PC-9 (cell line): Measurements from ENCODE around the gene AP4S1. TPM values are rescaled to one million over a fixed set of nuclear protein-coding genes. Genes with fewer than 3 reads are reported as not detected.
"Not testable (repeated sequence)": the region's sequence is repeated elsewhere in the genome, so short reads cannot be mapped to it uniquely, and the experiment has no call there.

ENCODE experiments used
- BruUV-seq: library from RNA; stranded (reverse); fragments of 400-500 nt; replicated peaks from 2 replicates; lab custom pipeline; 2021; lab: Mats Ljungman, UMichigan
- CTCF ChIA-PET: fragments of 300-600 bp; sonication (Branson Sonifier 250); formaldehyde crosslinking; loops from one replicate; lab custom pipeline; 2022; ENCODE audit warnings: antibody characterized with exemption; lab: Charles Lee
- POLR2A ChIA-PET: fragments of 300-600 bp; sonication (Branson Sonifier 250); formaldehyde crosslinking; loops from one replicate; lab custom pipeline; 2022; ENCODE audit warnings: antibody characterized with exemption; ENCODE audit not compliant: unreplicated experiment; lab: Charles Lee
- DNase-seq, 2 experiments: peaks; one replicate each; pipeline versions ENCODE4 v3.0.0 to v3.0.0-alpha.2; 2015 to 2022; ENCODE audit warnings: mixed read lengths in 1 of 2
- H2AFZ ChIP-seq: fragments of 200-600 bp; sonication (generic); 2 replicates; pipeline ENCODE4 v1.8.1; 2017; ENCODE audit warnings: antibody characterized with exemption
- H3F3A ChIP-seq: fragments of 200-600 bp; sonication (generic); 2 replicates; pipeline ENCODE4 v1.8.1; 2017; ENCODE audit warnings: antibody characterized with exemption, mild to moderate bottlenecking, low read depth; ENCODE audit not compliant: insufficient read depth
- H3K27ac ChIP-seq: fragments of 200-600 bp; sonication (generic); 2 replicates; pipeline ENCODE4 v1.6.1; 2016; ENCODE audit warnings: mixed run types
- H3K27me3 ChIP-seq: fragments of 200-600 bp; sonication (generic); 2 replicates; pipeline ENCODE4 v1.6.1; 2016; ENCODE audit warnings: low read depth, mixed run types; ENCODE audit not compliant: insufficient read depth
- H3K36me3 ChIP-seq: fragments of 200-600 bp; sonication (generic); 2 replicates; pipeline ENCODE4 v1.6.1; 2016; ENCODE audit warnings: low read depth, mixed run types
- H3K4me1 ChIP-seq: fragments of 200-600 bp; sonication (generic); replicated peaks from 2 replicates; pipeline ENCODE4 v1.6.1; 2016; ENCODE audit warnings: mixed run types; ENCODE audit not compliant: insufficient read depth
- H3K4me2 ChIP-seq: fragments of 200-600 bp; sonication (generic); 2 replicates; pipeline ENCODE4 v1.6.1; 2017; ENCODE audit warnings: mixed run types
- H3K4me3 ChIP-seq: fragments of 200-600 bp; sonication (generic); 2 replicates; pipeline ENCODE4 v1.6.1; 2016; ENCODE audit warnings: mixed run types
- H3K79me2 ChIP-seq: fragments of 200-600 bp; sonication (generic); 2 replicates; pipeline ENCODE4 v1.6.1; 2017; ENCODE audit warnings: low read depth, mixed run types
- H3K9me2 ChIP-seq: fragments of 200-600 bp; sonication (generic); 2 replicates; pipeline ENCODE4 v1.8.1; 2017; ENCODE audit warnings: mild to moderate bottlenecking; ENCODE audit not compliant: insufficient read depth
- H3K9me3 ChIP-seq: fragments of 200-600 bp; sonication (generic); 2 replicates; pipeline ENCODE4 v1.8.1; 2016; ENCODE audit warnings: low read depth; ENCODE audit not compliant: insufficient read depth
- H4K20me1 ChIP-seq: fragments of 200-600 bp; sonication (generic); 2 replicates; pipeline ENCODE4 v1.8.1; 2017; ENCODE audit not compliant: insufficient read depth
- CTCF ChIP-seq: fragments of 200-600 bp; sonication (generic); conservative IDR thresholded peaks from 2 replicates; pipeline ENCODE4 v1.6.1; 2017; ENCODE audit warnings: mixed run types, antibody characterized with exemption, mild to moderate bottlenecking, moderate library complexity
- EZH2 ChIP-seq: fragments of 200-600 bp; sonication (generic); IDR thresholded peaks from 2 replicates; pipeline ENCODE4 v1.8.0; 2017; ENCODE audit warnings: antibody characterized with exemption, low read depth
- intact Hi-C: fragments of 100-400 bp; cut with micrococcal nuclease; formaldehyde crosslinking; loops from one replicate; pipeline ENCODE4 v1.10.0; 2022; ENCODE audit not compliant: unreplicated experiment
- total RNA-seq: library from RNA; stranded (reverse); gene quantifications from 2 replicates; pipeline ENCODE4 v1.2.3, GENCODE V29; 2021

Gene AP4S1
- total RNA-seq, 1 experiment from 2014 or later = 2.8 TPM

GRCh38 chr14:31083781-31084180 lies 58.3 kb downstream of the AP4S1 start:
- Histone ChIP-seq H3F3A (no peaks in the 10 kb centered on the region), H2AFZ (no peak overlapping the region), H3K4me1 (0 out of 2 replicates have a peak, but pooled peaks cover 7% of the 10 kb centered on the region), H3K36me3 (no peaks in the 10 kb centered on the region), H3K9me2 (no peaks in the 10 kb centered on the region), H3K4me3 (no peak overlapping the region), H3K79me2 (no peaks in the 10 kb centered on the region), H3K27me3 (no peaks in the 10 kb centered on the region), H3K9me3 (no peaks in the 10 kb centered on the region), H3K4me2 (no peak overlapping the region), H4K20me1 (no peaks in the 10 kb centered on the region), H3K27ac (no peak overlapping the region)
- CTCF ChIA-PET = no interaction called here
- POLR2A ChIA-PET = no interaction called here
- TF ChIP-seq CTCF (no peak), EZH2 (no peak)
- BruUV-seq = no TSS peak
- DNase-seq = no peak
- intact Hi-C loops = loop anchor here (2.0 to 5.0 kb wide), 2 partner anchors 56 to 103 kb away; partner anchors contain the start of genes AP4S1 and STRN3

GRCh38 chr14:31084385-31084784 lies 58.9 kb downstream of the AP4S1 start:
- no peak for TF ChIP-seq CTCF
- TF ChIP-seq EZH2 = no peak
- no peaks in the 10 kb centered on the region for H3K36me3 ChIP-seq
- no peak overlapping the region for H3K4me2 ChIP-seq
- intact Hi-C loops = loop anchor here (5.0 kb wide), 1 partner anchor 57 kb away; the partner anchor contains the start of genes AP4S1 and STRN3
- 0 out of 2 replicates have a peak, but pooled peaks cover 7% of the 10 kb centered on the region for H3K4me1 ChIP-seq
- no peaks in the 10 kb centered on the region for H3K79me2 ChIP-seq
- no peaks in the 10 kb centered on the region for H4K20me1 ChIP-seq
- no TSS peak for BruUV-seq
- H3K9me2 ChIP-seq = no peaks in the 10 kb centered on the region
- H3K9me3 ChIP-seq = no peaks in the 10 kb centered on the region
- POLR2A ChIA-PET = no interaction called here
- no peak overlapping the region for H2AFZ ChIP-seq
- H3K27me3 ChIP-seq = no peaks in the 10 kb centered on the region
- no peak for DNase-seq
- H3K4me3 ChIP-seq = no peak overlapping the region
- H3K27ac ChIP-seq = no peak overlapping the region
- no peaks in the 10 kb centered on the region for H3F3A ChIP-seq
- CTCF ChIA-PET = no interaction called here

- Histone ChIP-seq H3K9me2 (no peaks in the 10 kb centered on the region), H4K20me1 (no peaks in the 10 kb centered on the region), H3K79me2 (no peaks in the 10 kb centered on the region), H3K9me3 (no peaks in the 10 kb centered on the region), H3K4me2 (no peak overlapping the region), H3K27me3 (no peaks in the 10 kb centered on the region), H2AFZ (no peak overlapping the region), H3K4me3 (no peak overlapping the region), H3K36me3 (no peaks in the 10 kb centered on the region), H3K27ac (no peak overlapping the region), H3F3A (no peaks in the 10 kb centered on the region), H3K4me1 (0 out of 2 replicates have a peak, but pooled peaks cover 4% of the 10 kb centered on the region)
- no TSS peak for BruUV-seq
- ChIA-PET CTCF (no interaction called here), POLR2A (no interaction called here)
- intact Hi-C loops = no loop called here
- TF ChIP-seq CTCF = no peak
- TF ChIP-seq EZH2 = no peak
- DNase-seq = no peak
Measured at GRCh38 chr14:31085027-31085426, 59.6 kb downstream of the AP4S1 start.

- H3F3A ChIP-seq, intact Hi-C loops, H3K9me2 ChIP-seq, H2AFZ ChIP-seq, H3K27ac ChIP-seq, DNase-seq, CTCF ChIA-PET, H3K79me2 ChIP-seq, H3K27me3 ChIP-seq, H4K20me1 ChIP-seq, H3K4me2 ChIP-seq, H3K36me3 ChIP-seq, POLR2A ChIA-PET, BruUV-seq, H3K9me3 ChIP-seq, H3K4me3 ChIP-seq: not testable (repeated sequence)
- peaks cover 11% of the 10 kb centered on the region for H3K4me1 ChIP-seq
Measured at GRCh38 chr14:31086466-31086865, 61.0 kb downstream of the AP4S1 start.
